Parathyroid adenoma (tissue), 2 donors: ENCODE measurements around the gene NUFIP1.
"Not testable (repeated sequence)": the region's sequence is repeated elsewhere in the genome, so short reads cannot be mapped to it uniquely, and the experiment has no call there.

Experiments
- H2AFZ ChIP-seq: fragments of 300-600 bp; sonication (generic); one replicate; pipeline ENCODE4 v1.7.0; 2017; ENCODE audit warnings: antibody characterized with exemption, mild to moderate bottlenecking
- H3K27ac ChIP-seq: fragments of 300-600 bp; sonication (generic); one replicate; pipeline ENCODE4 v1.7.0; 2017
- H3K27me3 ChIP-seq: fragments of 300-600 bp; sonication (generic); one replicate; pipeline ENCODE4 v1.7.0; 2017; ENCODE audit warnings: low read length; ENCODE audit not compliant: control insufficient read depth, insufficient read depth
- H3K36me3 ChIP-seq: fragments of 300-600 bp; sonication (generic); one replicate; pipeline ENCODE4 v1.7.0; 2017; ENCODE audit warnings: low read length; ENCODE audit not compliant: control insufficient read depth, insufficient read depth
- H3K4me1 ChIP-seq: fragments of 300-600 bp; sonication (generic); one replicate; pipeline ENCODE4 v1.7.0; 2017; ENCODE audit warnings: control low read depth
- H3K4me2 ChIP-seq: fragments of 300-600 bp; sonication (generic); one replicate; pipeline ENCODE4 v1.7.0; 2017; ENCODE audit warnings: low read length
- H3K4me3 ChIP-seq: fragments of 300-600 bp; sonication (generic); one replicate; pipeline ENCODE4 v1.7.0; 2017; ENCODE audit warnings: low read depth, low read length
- H3K79me2 ChIP-seq: fragments of 300-600 bp; sonication (generic); one replicate; pipeline ENCODE4 v1.7.0; 2017; ENCODE audit warnings: control low read depth
- H3K9ac ChIP-seq: fragments of 300-600 bp; sonication (generic); one replicate; pipeline ENCODE4 v1.7.0; 2017; ENCODE audit warnings: mild to moderate bottlenecking
- H3K9me3 ChIP-seq: fragments of 300-600 bp; sonication (generic); one replicate; pipeline ENCODE4 v1.7.0; 2017; ENCODE audit warnings: low read length; ENCODE audit not compliant: control insufficient read depth
- CTCF ChIP-seq: fragments of 300-600 bp; sonication (generic); IDR thresholded peaks from one replicate; pipeline ENCODE4 v1.7.0; 2017; ENCODE audit warnings: antibody characterized with exemption, mild to moderate bottlenecking
- donor health status: primary hyperparathyroidism.

The NUFIP1 gene

GRCh38 chr13:45021250-45021649 is 32.0 kb upstream of the NUFIP1 start:
- no peak overlapping the region for H3K27ac ChIP-seq
- H3K36me3 ChIP-seq: no peaks in the 10 kb centered on the region
- H3K4me2 ChIP-seq: no peak overlapping the region
- H3K4me1 ChIP-seq: no peaks in the 10 kb centered on the region
- H3K27me3 ChIP-seq: no peaks in the 10 kb centered on the region
- no peak overlapping the region for H3K9ac ChIP-seq
- no peaks in the 10 kb centered on the region for H3K9me3 ChIP-seq
- no peaks in the 10 kb centered on the region for H3K79me2 ChIP-seq
- TF ChIP-seq CTCF: no peak
- H3K4me3 ChIP-seq: no peak overlapping the region
- H2AFZ ChIP-seq: no peak overlapping the region

DNA sequence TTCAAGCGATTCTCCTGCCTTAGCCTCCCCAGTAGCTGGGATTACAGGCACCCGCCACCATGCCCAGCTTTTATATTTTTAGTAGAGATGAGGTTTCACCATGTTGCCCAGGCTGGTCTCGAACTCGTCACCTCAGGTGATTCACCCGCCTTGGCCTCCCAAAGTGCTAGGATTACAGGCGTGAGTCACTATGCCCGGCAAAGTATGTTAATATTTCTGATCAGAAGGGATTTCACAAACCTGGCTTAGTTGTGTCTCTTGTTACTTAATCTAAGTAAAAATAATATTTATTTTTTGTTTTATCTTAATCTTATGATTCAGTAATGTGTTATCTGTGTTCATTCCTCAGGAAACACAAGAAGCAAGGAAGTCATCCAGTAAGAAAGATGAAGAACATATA is 30.7 kb upstream of the NUFIP1 start:
- not testable (repeated sequence) for H2AFZ ChIP-seq

DNA sequence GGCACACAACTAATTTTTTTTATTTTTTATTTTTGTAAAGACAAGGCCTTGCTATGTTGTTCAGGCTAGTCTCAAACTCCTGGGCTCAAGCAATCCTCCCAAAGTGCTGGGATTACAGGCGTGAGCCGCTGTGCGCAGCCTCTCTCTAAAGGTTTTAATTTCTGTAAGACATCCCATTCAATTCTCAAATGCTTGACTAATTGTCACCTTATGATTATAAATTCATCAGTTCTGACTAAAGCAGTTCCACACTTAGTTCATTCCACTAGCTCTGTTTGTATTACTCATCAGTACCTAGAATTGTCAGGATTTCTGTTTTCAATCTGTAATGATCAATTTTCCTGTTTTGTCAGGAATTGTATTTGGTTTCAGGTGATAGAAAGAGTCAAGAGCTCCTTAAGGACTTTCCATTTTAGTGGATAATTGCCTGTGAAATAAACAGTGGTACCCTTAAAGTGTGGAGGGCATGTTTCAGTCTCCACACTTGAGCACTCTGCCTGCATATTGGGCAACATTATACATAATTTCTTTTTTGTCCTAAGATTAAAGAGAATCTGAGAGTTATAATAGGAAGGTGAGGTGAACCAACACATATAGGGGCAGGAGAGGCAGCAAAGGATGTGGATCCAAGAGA is 27.6 kb upstream of the NUFIP1 start:
- Histone ChIP-seq H3K9me3 (no peaks in the 10 kb centered on the region), H3K79me2 (no peaks in the 10 kb centered on the region), H3K4me2 (no peak overlapping the region), H3K9ac (no peak overlapping the region), H3K27me3 (no peaks in the 10 kb centered on the region), H3K4me3 (no peak overlapping the region), H2AFZ (no peak overlapping the region), H3K4me1 (no peaks in the 10 kb centered on the region), H3K27ac (no peak overlapping the region), H3K36me3 (no peaks in the 10 kb centered on the region)
- TF ChIP-seq CTCF: no peak

More for the DNA sequence above, 30.7 kb upstream of the NUFIP1 start:
- H3K4me2 ChIP-seq, H3K9me3 ChIP-seq, H3K27me3 ChIP-seq, H3K4me3 ChIP-seq, H3K27ac ChIP-seq, H3K4me1 ChIP-seq, H3K9ac ChIP-seq, H3K79me2 ChIP-seq, H3K36me3 ChIP-seq: not testable (repeated sequence)

GRCh38 chr13:45015300-45015699 is 26.0 kb upstream of the NUFIP1 start:
- Histone ChIP-seq H2AFZ (no peak overlapping the region), H3K27ac (no peak overlapping the region), H3K9me3 (no peaks in the 10 kb centered on the region), H3K27me3 (no peaks in the 10 kb centered on the region), H3K4me2 (no peak overlapping the region), H3K4me3 (no peak overlapping the region), H3K79me2 (no peaks in the 10 kb centered on the region), H3K4me1 (no peaks in the 10 kb centered on the region), H3K36me3 (no peaks in the 10 kb centered on the region), H3K9ac (no peak overlapping the region)
- no peak for TF ChIP-seq CTCF

DNA sequence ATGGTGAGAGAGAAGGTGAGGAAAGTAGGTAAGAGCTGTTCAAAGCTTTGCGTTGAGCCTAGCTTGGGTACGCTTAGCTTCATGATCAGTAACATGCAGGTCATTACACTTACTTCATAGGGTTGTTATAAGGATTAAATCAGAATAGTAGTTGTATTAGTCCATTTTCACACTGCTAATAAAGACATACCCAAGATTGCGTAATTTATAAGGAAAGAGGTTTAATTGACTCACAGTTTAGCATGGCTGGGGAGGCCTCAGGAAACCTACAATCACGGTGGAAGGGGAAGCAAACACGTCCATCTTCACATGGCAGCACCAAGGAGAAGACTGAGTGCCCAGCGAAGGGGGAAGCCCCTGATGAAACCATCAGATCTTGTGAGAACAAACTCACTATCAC is 21.9 kb upstream of the NUFIP1 start:
- H3K36me3 ChIP-seq: no peaks in the 10 kb centered on the region
- no peak overlapping the region for H2AFZ ChIP-seq
- no peak overlapping the region for H3K27ac ChIP-seq
- no peak overlapping the region for H3K4me3 ChIP-seq
- H3K9ac ChIP-seq: no peak overlapping the region
- no peak for TF ChIP-seq CTCF
- H3K9me3 ChIP-seq: no peaks in the 10 kb centered on the region
- no peak overlapping the region for H3K4me2 ChIP-seq
- H3K79me2 ChIP-seq: no peaks in the 10 kb centered on the region
- H3K27me3 ChIP-seq: no peaks in the 10 kb centered on the region
- no peaks in the 10 kb centered on the region for H3K4me1 ChIP-seq
